Measurements from ENCODE around the gene CST5.
"Not testable (repeated sequence)": the region's sequence is repeated elsewhere in the genome, so short reads cannot be mapped to it uniquely, and the experiment has no call there.

The CST5 gene

DNA sequence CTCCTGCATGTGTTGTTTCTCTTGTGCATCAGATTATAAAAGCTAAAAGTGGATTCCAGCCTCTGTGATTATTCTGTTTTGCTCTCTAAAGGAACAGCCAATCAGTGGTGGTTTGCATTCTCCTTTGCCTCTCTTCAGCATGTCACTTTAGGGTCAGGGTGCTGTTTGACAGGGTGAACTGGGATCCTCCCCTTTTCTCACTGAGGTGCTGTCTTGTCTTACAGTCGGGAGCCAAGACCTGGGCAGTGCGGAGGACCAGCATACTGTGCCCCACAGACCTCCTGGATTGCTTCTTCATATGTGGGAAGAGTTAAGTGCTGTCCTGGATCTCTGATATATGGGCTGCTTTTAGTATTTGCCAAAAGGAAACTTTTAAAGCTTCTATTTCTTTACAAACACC, 37.9 kb downstream of the CST5 start:
- DNase-seq (ENCODE audit: low spot score) = no peak

DNA sequence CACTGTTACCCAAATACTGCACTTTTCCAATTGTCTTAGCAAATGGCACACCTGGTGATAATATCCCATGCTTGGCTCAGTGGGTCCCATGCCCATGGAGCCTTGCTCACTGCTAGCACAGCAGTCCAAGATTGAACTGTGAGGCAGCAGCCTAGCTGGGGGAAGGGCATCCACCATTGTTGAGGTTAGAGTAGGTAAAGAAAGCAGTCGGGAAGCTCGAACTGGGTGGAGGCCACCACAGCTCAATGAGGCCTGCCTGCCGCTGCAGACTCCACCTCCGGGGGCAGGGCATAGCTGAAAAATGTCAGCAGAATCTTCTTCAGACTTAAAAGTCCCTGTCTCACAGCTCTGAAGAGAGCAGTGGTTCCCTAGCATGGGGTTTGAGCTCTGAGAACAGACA, 43.8 kb downstream of the CST5 start:
- no peak for DNase-seq (ENCODE audit: low spot score)

DNA sequence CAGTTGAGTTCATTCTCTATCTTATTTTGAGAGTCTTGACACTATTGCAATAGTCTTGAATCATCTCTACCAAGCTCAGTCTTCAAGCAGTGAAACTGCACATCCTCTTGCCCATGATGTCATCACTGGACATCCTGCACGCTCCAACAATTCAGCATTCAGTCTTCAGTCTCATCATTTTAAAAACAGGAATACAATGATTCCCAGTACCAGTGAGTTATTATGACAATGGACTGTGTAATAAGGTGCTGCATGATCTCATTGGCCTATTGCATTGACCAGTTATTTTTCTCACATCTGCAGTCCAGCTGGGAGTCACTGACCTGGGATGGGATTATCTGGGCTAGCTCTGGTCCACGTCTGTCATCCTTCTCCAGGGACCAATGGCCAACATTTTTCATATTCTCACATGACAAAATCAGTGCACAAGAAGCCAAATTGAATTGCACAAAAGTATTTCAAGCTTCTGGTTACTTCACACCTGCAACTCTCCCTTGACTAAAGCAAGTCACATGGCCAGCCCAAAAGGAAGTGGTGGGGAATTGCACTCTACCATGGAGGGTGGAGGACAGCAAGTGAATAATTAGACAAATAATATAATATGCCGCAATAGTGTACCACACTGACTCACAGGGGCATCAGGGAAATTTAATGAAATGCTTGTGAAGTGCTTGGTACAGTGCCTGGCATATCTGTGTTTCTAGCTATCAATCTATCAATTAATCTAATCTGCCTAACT, 46.6 kb downstream of the CST5 start:
- DNase-seq (ENCODE audit: low spot score) = no peak

DNA sequence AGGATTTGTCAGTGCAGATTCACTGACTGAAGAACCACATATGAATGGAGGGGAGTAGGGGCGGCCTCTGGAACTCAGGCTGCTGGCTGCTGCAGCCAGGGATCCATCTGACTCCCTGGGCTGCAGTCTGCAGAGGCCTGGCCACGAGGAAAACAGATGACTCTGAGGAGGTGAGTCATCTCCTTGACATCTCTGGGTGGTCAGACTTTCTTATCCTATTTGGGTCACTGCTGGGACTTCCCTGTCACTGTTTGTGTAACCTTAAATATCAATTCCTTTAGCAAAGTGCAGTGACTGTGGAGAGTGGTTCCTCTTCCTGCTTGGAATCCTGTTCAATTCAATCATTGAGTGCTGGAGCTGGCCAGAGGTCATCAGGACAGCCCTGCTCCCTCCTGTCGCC, 47.6 kb downstream of the CST5 start:
- not testable (repeated sequence) for DNase-seq (ENCODE audit: low spot score)

DNA sequence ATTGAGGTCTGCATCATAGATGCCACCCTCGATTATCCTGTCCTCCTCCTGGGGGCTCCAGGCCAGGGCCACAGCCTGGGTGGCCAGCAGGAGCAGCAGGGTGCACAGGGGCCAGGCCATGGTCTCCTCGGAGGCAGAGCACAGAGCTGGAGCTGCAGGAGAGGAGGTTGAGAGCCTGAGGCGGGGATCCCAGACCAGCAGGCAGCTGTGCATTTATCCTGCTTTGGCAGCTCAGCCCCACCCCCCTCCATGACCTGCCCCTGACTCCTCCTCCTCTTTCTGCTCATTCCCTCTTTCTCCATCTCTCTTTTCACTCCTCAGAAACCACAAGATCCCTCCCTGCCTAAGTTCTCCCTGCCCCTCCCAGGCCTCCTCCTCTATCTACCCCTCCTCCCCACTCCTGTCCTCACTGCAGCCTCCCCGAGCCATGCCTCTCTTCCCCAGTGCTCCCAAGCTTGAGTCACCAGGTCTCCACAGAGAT, 53.0 kb downstream of the CST5 start, which contains the start of gene CST2:
Gene CST2 (minus strand): TSS at position 189 of the 481 bp plus-strand sequence. CDS start 69 bp downstream, at position 120.
- no peak for DNase-seq (ENCODE audit: low spot score)

All from CD4-positive, alpha-beta T cell treated with Interleukin-2 at 100 ng/mL for 4 hours (primary cell).